ENCODE results near the gene INPP4A.

Gene INPP4A

GRCh38 chr2:98541906-98542305, 97.2 kb downstream of the INPP4A start:
- no peak for DNase-seq (ENCODE audit: low spot score)

GRCh38 chr2:98543214-98543613, 98.6 kb downstream of the INPP4A start:
- no peak for DNase-seq (ENCODE audit: low spot score)

GRCh38 chr2:98543842-98544241, 99.2 kb downstream of the INPP4A start:
- DNase-seq (ENCODE audit: low spot score), result no peak

- no peak for DNase-seq (ENCODE audit: low spot score)
Observed at GRCh38 chr2:98545591-98545990, 100.9 kb downstream of the INPP4A start.

GRCh38 chr2:98546186-98546585, 101.5 kb downstream of the INPP4A start:
- DNase-seq (ENCODE audit: low spot score), result no peak

GRCh38 chr2:98547092-98547790, 102.6 kb downstream of the INPP4A start:
- DNase-seq (ENCODE audit: low spot score), result no peak

- no peak for DNase-seq (ENCODE audit: low spot score)
Observed at GRCh38 chr2:98548920-98549818, 104.5 kb downstream of the INPP4A start.

GRCh38 chr2:98550165-98550564, 105.5 kb downstream of the INPP4A start:
- no peak for DNase-seq (ENCODE audit: low spot score)

GRCh38 chr2:98551316-98551715, 106.7 kb downstream of the INPP4A start:
- no peak for DNase-seq (ENCODE audit: low spot score)

GRCh38 chr2:98552499-98553179, 108.0 kb downstream of the INPP4A start:
- DNase-seq (ENCODE audit: low spot score), result no peak

- no peak for DNase-seq (ENCODE audit: low spot score)
Observed at GRCh38 chr2:98554116-98554861, 109.6 kb downstream of the INPP4A start.

GRCh38 chr2:98555696-98556095, 111.0 kb downstream of the INPP4A start:
- no peak for DNase-seq (ENCODE audit: low spot score)

GRCh38 chr2:98556344-98557033, 111.8 kb downstream of the INPP4A start:
- no peak for DNase-seq (ENCODE audit: low spot score)

- DNase-seq (ENCODE audit: low spot score), result no peak
Observed at GRCh38 chr2:98558852-98559530, 114.3 kb downstream of the INPP4A start.

GRCh38 chr2:98559581-98559980, 114.9 kb downstream of the INPP4A start:
- DNase-seq (ENCODE audit: low spot score), result no peak

GRCh38 chr2:98560256-98560771, 115.7 kb downstream of the INPP4A start:
- no peak for DNase-seq (ENCODE audit: low spot score)

- no peak for DNase-seq (ENCODE audit: low spot score)
Observed at GRCh38 chr2:98561018-98561417, 116.4 kb downstream of the INPP4A start.

GRCh38 chr2:98561902-98562695, 117.4 kb downstream of the INPP4A start:
- no peak for DNase-seq (ENCODE audit: low spot score)

- no peak for DNase-seq (ENCODE audit: low spot score)
Observed at GRCh38 chr2:98563394-98563793, 118.7 kb downstream of the INPP4A start.

All from COLO829 (cell line).